ENCODE results near the gene MAP3K20.
"Not testable (repeated sequence)": the region's sequence is repeated elsewhere in the genome, so short reads cannot be mapped to it uniquely, and the experiment has no call there.

Gene MAP3K20

GRCh38 chr2:173161507-173161906 lies 85.9 kb downstream of the MAP3K20 start:
- no peak for DNase-seq (ENCODE audit: low read depth)

DNA sequence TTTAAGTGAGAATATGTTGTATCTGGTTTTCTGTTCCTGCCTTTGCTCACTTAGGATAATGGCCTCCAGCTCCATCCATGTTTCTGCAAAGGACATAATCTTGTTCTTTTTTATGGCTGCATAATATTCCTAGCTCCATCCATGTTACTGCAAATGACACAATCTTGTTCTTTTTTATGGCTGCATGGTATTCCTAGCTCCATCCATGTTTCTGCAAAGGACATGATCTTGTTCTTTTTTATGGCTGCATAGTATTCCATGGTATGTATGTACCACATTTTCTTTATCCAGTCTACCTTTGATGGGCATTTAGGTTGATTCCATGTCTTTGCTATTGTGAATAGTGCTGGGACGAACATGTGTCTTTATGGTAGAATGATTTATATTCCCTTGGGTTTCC lies 87.7 kb downstream of the MAP3K20 start:
- DNase-seq (ENCODE audit: low read depth), result not testable (repeated sequence)

DNA sequence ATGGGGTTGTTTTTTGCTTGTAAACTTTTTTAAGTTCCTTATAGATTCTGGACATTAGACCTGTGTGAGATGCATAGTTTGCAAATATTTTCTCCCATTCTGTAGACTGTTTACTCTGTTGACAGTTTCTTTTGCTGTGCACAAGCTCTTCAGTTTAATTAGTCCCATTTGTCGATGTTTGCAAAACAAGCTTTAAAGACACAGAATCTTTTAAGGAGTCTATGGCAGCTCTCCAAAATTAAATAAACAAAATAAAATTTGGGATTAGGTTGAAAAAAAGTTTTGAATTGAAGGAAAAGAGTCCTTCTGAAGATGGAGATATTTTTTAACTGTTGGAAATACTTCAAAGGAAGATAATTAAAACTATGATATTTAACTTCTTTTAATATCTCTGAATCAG lies 88.8 kb downstream of the MAP3K20 start:
- no peak for DNase-seq (ENCODE audit: low read depth)

GRCh38 chr2:173165443-173166238 lies 90.0 kb downstream of the MAP3K20 start:
- no peak for DNase-seq (ENCODE audit: low read depth)

- DNase-seq (ENCODE audit: low read depth), result no peak
These were observed 95.7 kb downstream of the MAP3K20 start for GRCh38 chr2:173171321-173171720.

DNA sequence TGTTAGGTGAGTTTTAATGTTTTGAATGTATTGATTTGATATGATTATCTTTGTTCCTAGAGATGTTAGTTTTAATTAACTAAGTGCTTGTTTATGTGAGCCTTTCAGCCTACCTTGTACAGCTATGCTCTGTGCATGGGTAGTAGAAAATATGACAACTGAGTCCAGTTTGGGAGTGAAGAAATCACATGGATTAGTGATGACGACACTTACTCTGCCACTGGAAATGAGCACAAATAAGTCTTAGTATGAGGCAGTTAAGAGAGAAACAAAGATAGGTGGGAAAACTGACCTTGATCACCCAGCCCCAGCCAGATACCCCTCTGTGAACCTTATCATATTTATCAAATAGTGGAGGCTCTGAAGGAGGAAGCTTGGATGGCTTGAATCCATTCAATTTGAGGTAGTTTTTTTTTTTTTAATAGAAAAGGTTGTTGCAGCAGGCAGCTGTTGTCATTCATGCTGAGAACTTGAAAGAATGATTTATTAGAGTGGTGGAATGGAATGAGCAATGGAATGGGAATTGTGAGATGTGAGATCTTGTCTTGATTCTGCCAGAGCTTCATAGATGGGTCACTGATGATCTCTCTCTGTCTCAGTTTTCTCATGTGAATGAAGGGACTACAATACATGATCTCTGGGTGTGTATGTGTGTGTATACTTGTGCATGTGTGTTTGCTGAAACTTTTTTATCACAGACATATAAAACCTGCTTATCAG lies 96.4 kb downstream of the MAP3K20 start:
- DNase-seq (ENCODE audit: low read depth), result no peak

DNA sequence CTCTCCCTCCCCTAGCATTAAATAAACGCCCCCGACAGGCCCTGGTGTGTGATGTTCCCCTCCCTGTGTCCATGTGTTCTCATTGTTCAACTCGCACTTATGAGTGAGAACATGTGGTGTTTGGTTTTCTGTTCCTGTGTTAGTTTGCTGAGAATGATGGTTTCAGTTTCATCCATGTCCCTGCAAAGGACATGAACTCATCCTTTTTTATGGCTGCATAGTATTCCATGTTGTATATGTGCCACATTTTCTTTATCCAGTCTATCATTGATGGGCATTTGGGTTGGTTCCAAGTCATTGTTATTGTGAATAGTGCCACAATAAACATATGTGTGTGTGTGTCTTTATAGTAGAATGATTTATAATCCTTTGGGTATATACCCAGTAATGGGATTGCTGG lies 98.7 kb downstream of the MAP3K20 start:
- not testable (repeated sequence) for DNase-seq (ENCODE audit: low read depth)

GRCh38 chr2:173175222-173175621 lies 99.6 kb downstream of the MAP3K20 start:
- no peak for DNase-seq (ENCODE audit: low read depth)

DNA sequence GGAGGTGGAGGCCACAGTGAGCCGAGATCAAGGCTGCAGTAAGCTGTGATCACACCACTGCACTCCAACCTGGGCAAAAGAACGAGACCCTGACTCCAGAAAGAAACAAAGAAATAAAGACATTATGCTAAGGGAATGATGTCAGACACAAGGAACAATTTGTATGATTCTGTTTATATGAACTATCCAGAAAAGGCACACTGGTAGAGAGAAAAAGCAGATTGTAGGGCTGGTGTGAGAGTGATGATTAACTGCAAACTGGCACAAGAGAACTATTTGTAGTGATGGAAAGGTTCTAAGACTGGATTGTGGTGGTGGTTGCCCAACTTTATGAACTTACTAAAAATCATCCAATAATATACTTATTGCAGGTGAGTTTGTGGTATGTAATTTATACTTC lies 106.3 kb downstream of the MAP3K20 start:
- DNase-seq (ENCODE audit: low read depth), result no peak

- no peak for DNase-seq (ENCODE audit: low read depth)
These were observed 108.7 kb downstream of the MAP3K20 start for GRCh38 chr2:173184031-173185004.

- DNase-seq (ENCODE audit: low read depth), result no peak
These were observed 109.8 kb downstream of the MAP3K20 start for GRCh38 chr2:173185437-173185836.

- no peak for DNase-seq (ENCODE audit: low read depth)
These were observed 112.5 kb downstream of the MAP3K20 start for GRCh38 chr2:173187941-173188788.

GRCh38 chr2:173191601-173192000 lies 116.0 kb downstream of the MAP3K20 start:
- DNase-seq (ENCODE audit: low read depth), result no peak

GRCh38 chr2:173192071-173192470 lies 116.4 kb downstream of the MAP3K20 start:
- DNase-seq (ENCODE audit: low read depth), result no peak

- no peak for DNase-seq (ENCODE audit: low read depth)
These were observed 118.3 kb downstream of the MAP3K20 start for GRCh38 chr2:173193925-173194324.

DNA sequence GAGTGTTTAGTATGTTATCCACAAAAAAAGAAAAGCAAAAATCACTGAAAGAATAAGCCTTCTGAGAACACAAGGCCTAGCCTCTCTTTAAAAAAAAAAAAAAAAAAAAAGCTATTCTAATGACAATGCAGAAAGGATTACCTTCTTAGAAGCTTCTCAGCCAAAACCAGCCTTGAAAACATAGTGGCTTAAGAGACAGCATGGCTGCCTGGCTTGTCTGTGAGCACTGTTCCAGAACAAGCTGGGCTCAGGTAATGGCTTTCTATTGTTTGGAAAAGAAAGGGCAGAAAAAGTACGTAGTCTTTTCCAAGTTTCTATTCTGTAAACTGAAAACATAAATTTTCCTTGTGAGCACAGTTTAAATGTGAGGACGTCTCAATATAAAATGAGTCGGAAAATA lies 119.5 kb downstream of the MAP3K20 start:
- no peak for DNase-seq (ENCODE audit: low read depth)

DNA sequence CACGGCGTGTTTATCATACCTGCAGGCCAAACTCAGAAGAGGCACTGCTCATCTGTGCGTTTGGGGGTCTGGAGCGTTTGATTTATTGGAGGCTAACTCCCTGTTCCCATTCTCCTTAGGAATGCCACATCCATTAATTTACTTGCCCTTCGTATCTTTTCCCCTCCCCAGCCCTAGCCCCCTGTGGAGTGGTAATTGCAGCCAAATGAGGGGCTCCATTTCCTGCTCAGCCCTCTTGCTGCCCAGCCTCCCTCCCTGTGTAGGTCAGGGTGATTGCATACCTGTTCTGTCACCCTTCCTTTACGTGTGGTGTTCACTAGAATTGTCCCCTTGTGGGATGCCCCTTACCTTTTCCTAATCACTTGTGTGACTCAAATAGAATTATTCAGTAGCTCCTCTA lies 120.4 kb downstream of the MAP3K20 start:
- DNase-seq (ENCODE audit: low read depth), result no peak

- no peak for DNase-seq (ENCODE audit: low read depth)
These were observed 121.0 kb downstream of the MAP3K20 start for GRCh38 chr2:173196638-173197037.

- DNase-seq (ENCODE audit: low read depth), result no peak
These were observed 122.7 kb downstream of the MAP3K20 start for GRCh38 chr2:173198327-173198726.

GRCh38 chr2:173199294-173199693 lies 123.6 kb downstream of the MAP3K20 start:
- no peak for DNase-seq (ENCODE audit: low read depth)

GRCh38 chr2:173202570-173202969 lies 126.9 kb downstream of the MAP3K20 start:
- no peak for DNase-seq (ENCODE audit: low read depth)

Measured in stimulated activated CD8-positive, alpha-beta memory T cell treated with anti-CD3 and anti-CD28 coated beads, Interleukin-4, amount 100 ng/mL, for 24 hours (primary cell).